ENCODE measurements around the gene ASCL1. TPM values are rescaled to one million over a fixed set of nuclear protein-coding genes. Genes with fewer than 3 reads are reported as not detected.

ASCL1 gene
- total and polyA plus RNA-seq, 2 of the 13 experiments (the other 11 are each of a cell fraction or from before 2014, with no cell fraction given): not detected

GRCh38 chr12:102950107-102950949 is 7.1 kb upstream of the ASCL1 start (continued):
- TF ChIP-seq FOXP4 (CRISPR knock-in tag; IDR thresholded peaks at IDR 0.05): peak; percentile 35; the same call in 1 of the 2 replicates
- TF ChIP-seq ZNF598 (CRISPR knock-in tag; IDR thresholded peaks at IDR 0.05; ENCODE audit: borderline replicate concordance): no peak
- TF ChIP-seq NFIB (CRISPR knock-in tag; IDR thresholded peaks at IDR 0.05; ENCODE audit: borderline replicate concordance): no peak
- TF ChIP-seq, protein P1, sequence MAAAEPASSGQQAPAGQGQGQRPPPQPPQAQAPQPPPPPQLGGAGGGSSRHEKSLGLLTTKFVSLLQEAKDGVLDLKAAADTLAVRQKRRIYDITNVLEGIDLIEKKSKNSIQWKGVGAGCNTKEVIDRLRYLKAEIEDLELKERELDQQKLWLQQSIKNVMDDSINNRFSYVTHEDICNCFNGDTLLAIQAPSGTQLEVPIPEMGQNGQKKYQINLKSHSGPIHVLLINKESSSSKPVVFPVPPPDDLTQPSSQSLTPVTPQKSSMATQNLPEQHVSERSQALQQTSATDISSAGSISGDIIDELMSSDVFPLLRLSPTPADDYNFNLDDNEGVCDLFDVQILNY (CRISPR knock-in tag; conservative IDR thresholded peaks at IDR 0.05): no peak
- TF ChIP-seq, protein P2, sequence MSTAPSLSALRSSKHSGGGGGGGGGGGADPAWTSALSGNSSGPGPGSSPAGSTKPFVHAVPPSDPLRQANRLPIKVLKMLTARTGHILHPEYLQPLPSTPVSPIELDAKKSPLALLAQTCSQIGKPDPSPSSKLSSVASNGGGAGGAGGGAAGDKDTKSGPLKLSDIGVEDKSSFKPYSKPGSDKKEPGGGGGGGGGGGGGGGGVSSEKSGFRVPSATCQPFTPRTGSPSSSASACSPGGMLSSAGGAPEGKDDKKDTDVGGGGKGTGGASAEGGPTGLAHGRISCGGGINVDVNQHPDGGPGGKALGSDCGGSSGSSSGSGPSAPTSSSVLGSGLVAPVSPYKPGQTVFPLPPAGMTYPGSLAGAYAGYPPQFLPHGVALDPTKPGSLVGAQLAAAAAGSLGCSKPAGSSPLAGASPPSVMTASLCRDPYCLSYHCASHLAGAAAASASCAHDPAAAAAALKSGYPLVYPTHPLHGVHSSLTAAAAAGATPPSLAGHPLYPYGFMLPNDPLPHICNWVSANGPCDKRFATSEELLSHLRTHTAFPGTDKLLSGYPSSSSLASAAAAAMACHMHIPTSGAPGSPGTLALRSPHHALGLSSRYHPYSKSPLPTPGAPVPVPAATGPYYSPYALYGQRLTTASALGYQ (CRISPR knock-in tag; IDR thresholded peaks at IDR 0.05): no peak
- no peak for TF ChIP-seq TSC22D2 (CRISPR knock-in tag; IDR thresholded peaks at IDR 0.05; ENCODE audit: borderline replicate concordance)
- no peak; the same call in 1 of the 2 replicates for TF ChIP-seq SP4 (CRISPR knock-in tag; IDR thresholded peaks at IDR 0.05)
- TF ChIP-seq GPN1 (CRISPR knock-in tag; IDR thresholded peaks at IDR 0.05; ENCODE audit: borderline replicate concordance): no peak
- TF ChIP-seq GABPB1 (CRISPR knock-in tag; IDR thresholded peaks at IDR 0.05): peak; percentile 42; the same call in 1 of the 2 replicates
- TF ChIP-seq SIX4 (CRISPR knock-in tag; IDR thresholded peaks at IDR 0.05): no peak
- TF ChIP-seq XBP1 (CRISPR knock-in tag; IDR thresholded peaks at IDR 0.05): no peak
- no peak for TF ChIP-seq ZNF816 (CRISPR knock-in tag; IDR thresholded peaks at IDR 0.05; ENCODE audit: borderline replicate concordance)
- TF ChIP-seq KMT2A (CRISPR knock-in tag; IDR thresholded peaks at IDR 0.05): no peak
- TF ChIP-seq TEF (CRISPR knock-in tag; IDR thresholded peaks at IDR 0.05): no peak
- TF ChIP-seq NR2F2 (IDR thresholded peaks at IDR 0.05; ENCODE audit: borderline replicate concordance, low read depth): no peak
- no peak for TF ChIP-seq TCF7 (IDR thresholded peaks at IDR 0.05; ENCODE audit: low read depth)
- TF ChIP-seq, protein P3, sequence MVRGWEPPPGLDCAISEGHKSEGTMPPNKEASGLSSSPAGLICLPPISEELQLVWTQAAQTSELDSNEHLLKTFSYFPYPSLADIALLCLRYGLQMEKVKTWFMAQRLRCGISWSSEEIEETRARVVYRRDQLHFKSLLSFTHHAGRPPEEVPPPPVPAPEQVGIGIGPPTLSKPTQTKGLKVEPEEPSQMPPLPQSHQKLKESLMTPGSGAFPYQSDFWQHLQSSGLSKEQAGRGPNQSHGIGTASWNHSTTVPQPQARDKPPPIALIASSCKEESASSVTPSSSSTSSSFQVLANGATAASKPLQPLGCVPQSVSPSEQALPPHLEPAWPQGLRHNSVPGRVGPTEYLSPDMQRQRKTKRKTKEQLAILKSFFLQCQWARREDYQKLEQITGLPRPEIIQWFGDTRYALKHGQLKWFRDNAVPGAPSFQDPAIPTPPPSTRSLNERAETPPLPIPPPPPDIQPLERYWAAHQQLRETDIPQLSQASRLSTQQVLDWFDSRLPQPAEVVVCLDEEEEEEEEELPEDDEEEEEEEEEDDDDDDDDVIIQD (CRISPR knock-in tag; IDR thresholded peaks at IDR 0.05; ENCODE audit: low read depth): peak; percentile 74
- TF ChIP-seq ZNF33A (CRISPR knock-in tag; IDR thresholded peaks at IDR 0.05; ENCODE audit: borderline replicate concordance): no peak
- no peak for TF ChIP-seq ZNF256 (CRISPR knock-in tag; conservative IDR thresholded peaks at IDR 0.05)
- TF ChIP-seq ATF3 (CRISPR knock-in tag; IDR thresholded peaks at IDR 0.05): no peak
- TF ChIP-seq TBP (CRISPR knock-in tag; IDR thresholded peaks at IDR 0.05): no peak
- 0 out of 2 replicates have a peak, but pooled peaks have one; percentile 44 for TF ChIP-seq HNRNPL (IDR thresholded peaks at IDR 0.05; ENCODE audit: low read depth, low read length)
- no peak for TF ChIP-seq ZBTB1 (CRISPR knock-in tag; IDR thresholded peaks at IDR 0.05; ENCODE audit: borderline replicate concordance)

Measured in HepG2 (cell line).